NCI-H2029 treated with DMSO at 0.1 percent for 48 hours (cell line): ENCODE results near the gene FAM156A.
"Not testable (repeated sequence)": the region's sequence is repeated elsewhere in the genome, so short reads cannot be mapped to it uniquely, and the experiment has no call there.

Source experiments
- DNase-seq: peaks from one replicate; lab custom pipeline; 2025; lab: John Stamatoyannopoulos, UW

Gene FAM156A

DNA sequence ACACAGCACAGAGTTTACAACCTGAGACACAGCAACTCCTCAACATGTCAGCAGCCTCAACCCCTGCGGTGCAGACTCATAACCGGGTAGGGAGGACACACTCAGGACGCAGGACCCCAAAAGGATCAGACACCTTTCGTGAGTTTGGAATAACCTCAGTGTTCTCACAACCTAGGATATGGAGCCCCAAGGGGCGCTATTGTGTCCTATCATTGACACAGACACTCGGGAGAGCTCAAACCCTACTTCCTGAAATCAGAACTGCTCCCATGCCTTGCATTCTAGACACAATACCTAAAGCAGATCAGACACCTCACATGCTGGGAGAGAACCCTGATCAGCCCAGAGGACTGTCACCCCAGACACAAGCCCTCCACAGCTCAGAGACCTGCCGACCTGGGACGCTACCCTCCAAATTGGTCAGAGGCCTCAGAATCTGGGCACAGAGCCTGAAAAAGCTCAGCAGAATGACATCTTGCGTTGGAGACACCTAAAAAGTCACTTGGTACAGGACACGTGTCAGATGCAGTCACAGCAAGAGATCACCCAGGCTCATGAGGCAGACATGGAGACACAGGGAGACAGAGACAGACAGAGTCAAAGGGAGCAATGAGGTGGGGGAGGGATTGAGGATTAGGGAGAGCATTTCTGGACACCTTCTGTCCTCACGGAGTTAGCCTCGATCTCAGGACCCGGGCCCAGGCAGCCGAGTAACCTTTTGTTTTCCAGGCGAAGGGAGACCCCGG is 8.8 kb upstream of the FAM156A start:
- not testable (repeated sequence) for DNase-seq

DNA sequence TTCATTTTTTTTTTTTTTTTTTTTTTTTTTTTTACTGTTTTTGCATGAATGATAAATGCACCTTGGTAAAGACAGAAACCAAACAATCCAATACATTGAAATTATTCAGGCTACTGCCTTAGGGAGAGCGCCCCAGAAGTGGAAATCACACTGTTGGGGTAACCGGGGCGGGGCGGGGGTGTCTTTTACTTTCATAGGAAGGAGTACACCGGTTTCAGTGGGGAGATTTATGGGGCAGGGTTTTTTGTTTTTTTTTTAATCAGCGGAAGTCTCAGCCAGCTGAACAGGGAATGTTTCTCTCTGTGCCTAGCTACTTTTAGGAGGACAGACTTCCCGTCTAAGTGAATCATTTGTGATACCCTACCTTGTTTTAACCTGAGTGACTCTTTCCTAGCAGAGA is 643 bp upstream of the FAM156A start:
- not testable (repeated sequence) for DNase-seq

DNA sequence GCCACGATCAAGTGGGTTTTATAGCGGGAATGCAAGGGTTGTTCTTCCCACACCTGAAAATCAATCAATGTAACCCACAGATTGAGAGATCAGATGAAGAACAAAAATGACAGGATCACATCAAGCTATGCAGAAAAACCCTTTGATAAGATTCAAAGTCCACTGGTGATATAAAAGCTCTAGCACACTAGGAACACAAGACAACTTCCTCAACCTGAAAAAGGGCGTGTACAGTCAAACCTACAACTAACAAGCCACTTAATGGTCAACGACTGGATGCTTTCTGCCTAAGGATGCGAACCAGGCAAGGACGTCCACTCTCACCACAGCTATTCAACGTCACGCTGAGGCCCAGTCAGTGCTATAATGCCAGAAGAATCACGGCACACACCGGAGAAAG is 8.4 kb downstream of the FAM156A start:
- DNase-seq: not testable (repeated sequence)

GRCh38 chrX:52949325-52949724 is 9.0 kb downstream of the FAM156A start:
- DNase-seq: not testable (repeated sequence)

GRCh38 chrX:52948265-52948664 is 10.1 kb downstream of the FAM156A start:
- not testable (repeated sequence) for DNase-seq

- DNase-seq: not testable (repeated sequence)
These were observed 10.8 kb downstream of the FAM156A start for GRCh38 chrX:52947501-52947900.

DNA sequence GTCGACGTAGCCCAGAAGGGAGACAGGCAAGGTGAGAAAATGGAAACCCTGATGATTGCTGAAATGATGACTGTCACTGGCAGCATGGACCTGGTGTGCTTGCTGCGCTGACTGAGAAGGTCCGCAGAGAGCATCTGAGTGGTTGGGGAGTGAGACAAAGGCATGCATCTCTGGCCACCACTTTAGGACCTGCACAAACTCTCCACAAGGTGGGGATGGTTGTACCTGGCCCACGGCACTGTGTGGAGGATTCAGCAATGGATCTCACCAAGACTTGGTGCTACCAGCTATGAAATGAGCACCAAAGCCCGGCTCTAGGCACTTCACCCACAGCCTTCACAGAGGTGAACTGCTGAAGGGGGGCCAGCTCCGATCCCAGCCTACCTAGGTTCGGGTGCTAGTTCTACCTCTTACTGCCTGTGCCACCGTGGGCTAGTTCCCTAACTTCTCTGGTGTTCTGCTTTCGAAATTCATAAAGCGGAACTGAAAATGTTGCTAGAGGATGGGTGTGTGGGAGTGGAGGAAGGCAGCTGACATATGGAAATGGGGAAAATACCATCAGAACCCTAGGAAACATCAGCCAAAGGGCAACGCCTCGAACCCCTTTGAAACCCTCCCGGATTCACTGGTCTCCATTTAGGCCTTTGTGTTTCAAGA is 12.4 kb downstream of the FAM156A start:
- DNase-seq: not testable (repeated sequence)

- not testable (repeated sequence) for DNase-seq
These were observed 16.6 kb downstream of the FAM156A start for GRCh38 chrX:52941728-52942127.

DNA sequence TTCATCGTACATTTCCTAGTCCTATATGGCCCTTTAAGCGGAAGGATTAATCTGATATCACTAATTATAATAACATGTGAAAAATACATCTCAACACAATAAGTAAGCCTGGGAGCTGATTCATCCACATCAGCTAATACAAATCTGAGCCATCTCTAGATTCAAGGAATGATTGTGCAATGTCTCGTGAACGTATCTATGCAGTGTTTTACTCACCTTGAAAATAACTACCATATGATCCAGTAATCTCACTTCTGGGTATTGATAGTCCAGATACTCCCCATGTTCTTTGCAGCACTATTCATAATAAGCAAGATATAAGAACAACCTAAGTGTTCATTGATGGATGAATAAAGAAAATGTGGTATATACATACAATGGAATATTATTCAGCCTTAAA is 17.6 kb downstream of the FAM156A start:
- not testable (repeated sequence) for DNase-seq

DNA sequence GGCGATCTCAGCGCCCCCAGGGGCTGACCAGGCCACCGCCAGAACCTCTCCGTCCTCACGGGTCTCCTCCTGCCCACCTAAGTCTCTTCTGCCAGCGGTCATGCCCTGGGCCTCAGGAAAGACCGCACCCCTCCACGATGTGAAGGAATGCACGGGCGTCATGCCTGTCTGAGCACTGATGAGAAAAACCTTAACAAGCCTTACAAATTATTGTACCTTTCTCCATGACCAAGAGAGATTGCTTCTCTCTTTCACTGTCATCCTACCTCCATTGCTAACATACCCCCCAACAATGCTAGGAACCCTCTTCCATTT is 22.9 kb downstream of the FAM156A start:
- DNase-seq: not testable (repeated sequence)

DNA sequence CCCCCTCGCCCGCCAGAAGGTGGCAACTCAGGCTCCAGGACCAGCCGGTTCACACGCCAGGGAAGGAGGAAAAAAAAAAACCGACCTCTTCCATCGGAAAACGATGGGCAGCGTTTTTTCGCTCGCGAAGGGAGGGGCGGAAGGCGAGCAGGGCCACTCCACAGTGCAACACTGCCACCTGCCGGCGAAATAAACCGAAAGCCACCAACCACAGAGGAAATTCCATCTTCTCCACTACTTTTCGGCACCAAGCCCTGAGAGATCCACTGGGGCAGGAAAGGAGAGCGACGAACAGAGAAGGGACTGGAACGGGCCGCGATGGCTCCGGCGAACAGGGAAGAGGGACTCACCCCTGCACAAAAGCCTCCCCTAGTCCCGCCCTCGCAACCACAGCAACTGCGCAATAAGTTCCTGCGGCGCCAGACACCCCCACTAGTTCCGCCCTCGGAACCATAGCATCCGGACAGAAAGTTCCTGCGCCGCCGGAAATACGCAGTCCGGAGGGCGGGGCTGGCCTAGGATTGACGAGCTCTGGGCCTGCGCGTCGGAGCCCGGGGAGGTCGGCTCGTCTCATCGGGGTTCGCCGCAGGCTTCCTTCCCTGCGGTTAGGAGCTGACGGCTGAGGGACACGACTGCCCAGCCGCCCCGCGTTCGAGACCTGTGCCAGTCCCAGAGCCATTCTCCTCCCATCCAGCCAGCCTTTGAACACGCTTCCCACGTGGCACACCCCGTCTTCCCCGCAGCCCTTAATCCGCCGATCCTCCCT is 23.4 kb downstream of the FAM156A start:
- peak; percentile 48 for DNase-seq

DNA sequence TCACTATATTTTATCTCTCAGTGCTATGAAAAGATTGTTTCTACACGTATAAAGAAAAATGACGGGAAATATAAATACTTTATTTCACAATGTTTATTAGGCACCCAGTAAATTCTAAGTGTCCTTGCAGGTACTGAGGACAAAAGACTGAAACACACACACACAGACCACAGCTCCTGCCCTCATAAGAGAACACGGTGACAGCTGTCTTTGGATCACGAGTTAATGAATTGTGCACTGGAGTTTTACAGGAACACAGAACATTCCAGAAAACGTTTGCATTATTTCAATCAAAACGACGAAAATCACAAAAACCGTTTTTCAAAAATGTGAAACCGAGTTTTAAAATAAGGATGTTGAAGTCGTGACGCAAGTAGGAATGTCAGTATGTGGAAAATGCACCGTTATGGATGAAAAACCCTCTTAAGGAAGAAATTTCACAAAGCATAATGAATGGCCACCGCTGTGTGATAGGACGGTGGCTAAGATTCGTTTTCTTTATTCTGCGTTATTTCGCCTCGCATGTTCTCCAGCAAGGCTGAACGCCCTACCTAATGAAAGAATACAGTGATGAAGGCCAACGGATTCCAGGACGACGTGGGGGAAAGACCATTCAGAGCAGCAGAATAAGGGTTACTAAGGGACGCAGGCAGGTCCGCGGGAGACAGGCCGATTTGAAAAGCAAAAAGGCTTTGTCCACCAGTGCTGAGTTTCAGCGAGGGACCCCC is 24.2 kb downstream of the FAM156A start:
- DNase-seq: peak; percentile 34

- DNase-seq: no peak
These were observed 25.1 kb downstream of the FAM156A start for GRCh38 chrX:52933213-52933612.

GRCh38 chrX:52930214-52930613 is 28.1 kb downstream of the FAM156A start:
- DNase-seq: not testable (repeated sequence)

- no peak for DNase-seq
These were observed 34.5 kb downstream of the FAM156A start for GRCh38 chrX:52923781-52924241.

GRCh38 chrX:52914704-52915103 is 43.6 kb downstream of the FAM156A start:
- not testable (repeated sequence) for DNase-seq

DNA sequence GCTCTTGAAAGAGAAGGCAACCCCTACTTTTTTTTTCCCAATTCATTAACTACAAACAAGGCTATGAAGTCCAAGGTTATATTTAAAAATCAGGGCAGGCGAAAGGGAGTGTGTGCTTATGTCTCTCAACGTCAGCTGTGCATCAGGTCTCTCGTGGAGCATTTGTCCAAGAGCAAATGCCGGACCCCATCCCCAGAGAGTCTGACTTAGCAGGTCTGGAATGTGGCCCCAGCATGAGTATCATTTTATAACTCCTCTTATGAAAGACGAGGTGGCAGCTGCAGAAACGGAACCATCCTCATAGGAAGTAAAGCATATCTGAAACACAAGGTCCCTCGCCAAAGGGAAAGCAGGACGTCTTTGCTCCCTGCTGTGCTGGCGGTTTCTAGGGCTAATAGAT is 44.6 kb downstream of the FAM156A start:
- not testable (repeated sequence) for DNase-seq

DNA sequence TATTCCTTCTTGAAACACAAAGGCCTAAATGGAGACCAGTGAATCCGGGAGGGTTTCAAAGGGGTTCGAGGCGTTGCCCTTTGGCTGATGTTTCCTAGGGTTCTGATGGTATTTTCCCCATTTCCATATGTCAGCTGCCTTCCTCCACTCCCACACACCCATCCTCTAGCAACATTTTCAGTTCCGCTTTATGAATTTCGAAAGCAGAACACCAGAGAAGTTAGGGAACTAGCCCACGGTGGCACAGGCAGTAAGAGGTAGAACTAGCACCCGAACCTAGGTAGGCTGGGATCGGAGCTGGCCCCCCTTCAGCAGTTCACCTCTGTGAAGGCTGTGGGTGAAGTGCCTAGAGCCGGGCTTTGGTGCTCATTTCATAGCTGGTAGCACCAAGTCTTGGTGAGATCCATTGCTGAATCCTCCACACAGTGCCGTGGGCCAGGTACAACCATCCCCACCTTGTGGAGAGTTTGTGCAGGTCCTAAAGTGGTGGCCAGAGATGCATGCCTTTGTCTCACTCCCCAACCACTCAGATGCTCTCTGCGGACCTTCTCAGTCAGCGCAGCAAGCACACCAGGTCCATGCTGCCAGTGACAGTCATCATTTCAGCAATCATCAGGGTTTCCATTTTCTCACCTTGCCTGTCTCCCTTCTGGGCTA is 48.9 kb downstream of the FAM156A start:
- DNase-seq: not testable (repeated sequence)

DNA sequence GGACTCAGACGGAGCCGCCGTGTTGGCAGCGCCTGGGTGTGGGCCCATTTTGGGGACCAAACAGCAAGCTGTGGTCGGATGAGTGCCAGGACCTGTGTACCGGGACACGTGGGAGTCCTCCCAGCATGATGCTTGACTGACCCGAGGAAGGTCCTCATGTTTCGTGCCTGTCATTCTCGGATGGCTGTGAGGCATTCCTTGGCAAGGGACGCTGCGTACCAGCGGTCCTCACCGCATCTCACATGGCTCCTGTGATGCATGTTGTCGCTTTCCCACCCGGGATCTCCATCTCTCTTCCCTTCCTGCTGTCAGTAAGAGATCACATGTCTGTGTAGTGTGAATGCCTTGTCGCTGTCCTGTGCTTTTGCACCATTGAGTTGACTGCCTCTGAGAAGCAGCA is 50.4 kb downstream of the FAM156A start:
- DNase-seq: not testable (repeated sequence)

DNA sequence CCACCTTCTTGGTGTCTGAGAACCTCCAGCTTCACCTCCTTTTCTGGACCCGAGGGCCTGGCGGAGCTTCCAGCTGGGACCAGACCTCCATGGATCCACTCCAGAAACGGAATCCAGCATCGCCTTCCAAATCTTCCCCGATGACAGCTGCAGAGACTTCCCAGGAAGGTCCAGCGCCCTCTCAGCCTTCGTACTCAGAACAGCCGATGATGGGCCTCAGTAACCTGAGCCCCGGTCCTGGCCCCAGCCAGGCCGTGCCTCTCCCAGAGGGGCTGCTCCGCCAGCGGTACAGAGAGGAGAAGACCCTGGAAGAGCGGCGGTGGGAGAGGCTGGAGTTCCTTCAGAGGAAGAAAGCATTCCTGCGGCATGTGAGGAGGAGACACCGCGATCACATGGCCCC is 51.2 kb downstream of the FAM156A start:
- DNase-seq: not testable (repeated sequence)

DNA sequence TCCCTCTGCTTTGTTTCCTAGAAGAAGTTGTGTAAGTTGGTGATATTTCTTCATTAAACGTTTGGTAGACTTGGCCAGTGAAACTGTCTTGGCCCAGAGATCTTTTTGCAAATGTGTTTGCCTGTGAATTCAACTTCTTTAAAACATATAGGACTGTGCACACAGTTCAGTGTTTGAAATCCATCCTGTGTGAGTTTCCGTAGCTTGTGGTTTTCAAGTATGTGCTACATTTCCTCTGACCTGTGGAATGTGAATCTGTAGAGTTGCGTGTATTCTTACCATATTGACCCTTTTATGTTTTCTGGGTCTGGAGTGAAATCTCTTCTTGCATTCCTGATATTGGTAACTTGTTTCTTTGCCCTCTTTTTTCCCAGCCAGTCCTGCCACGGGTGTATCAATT is 52.2 kb downstream of the FAM156A start:
- DNase-seq: not testable (repeated sequence)
